GM15510 (cell line): ENCODE results near the gene LPXN.

Experiments used
- POLR2A ChIP-seq: IDR thresholded peaks from 3 replicates; pipeline ENCODE4 v1.6.1; 2011; ENCODE audit warnings: borderline replicate concordance; ENCODE audit not compliant: insufficient read length; ENCODE audit errors: extremely low read depth

The LPXN gene

GRCh38 chr11:58567889-58568512, 7.7 kb downstream of the LPXN start:
- TF ChIP-seq POLR2A = no peak

GRCh38 chr11:58564231-58564630, 11.4 kb downstream of the LPXN start:
- no peak for TF ChIP-seq POLR2A

- TF ChIP-seq POLR2A = no peak
Observed at GRCh38 chr11:58562375-58562800, 13.3 kb downstream of the LPXN start.

- TF ChIP-seq POLR2A = no peak
Observed at GRCh38 chr11:58561394-58562098, 14.1 kb downstream of the LPXN start.

DNA sequence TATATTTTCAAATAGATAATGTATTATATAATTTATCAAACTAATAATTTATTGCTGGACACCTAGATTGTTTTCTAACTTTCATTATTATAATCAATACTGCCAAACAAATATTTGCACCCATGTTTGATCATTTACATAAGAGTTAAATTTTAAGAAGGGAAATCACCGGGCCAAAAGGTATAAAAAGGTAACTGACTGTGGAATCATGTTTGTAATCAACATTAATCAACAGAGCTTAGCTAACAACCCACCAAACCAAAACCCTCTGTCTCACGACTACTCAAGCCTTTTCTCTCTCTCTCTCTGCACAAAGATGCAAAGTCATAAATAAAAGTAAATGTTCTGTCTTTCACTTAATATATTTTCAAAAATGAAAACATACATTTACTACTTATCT, 14.8 kb downstream of the LPXN start:
- TF ChIP-seq POLR2A = no peak

- no peak for TF ChIP-seq POLR2A
Observed at GRCh38 chr11:58549644-58550043, 26.0 kb downstream of the LPXN start.

DNA sequence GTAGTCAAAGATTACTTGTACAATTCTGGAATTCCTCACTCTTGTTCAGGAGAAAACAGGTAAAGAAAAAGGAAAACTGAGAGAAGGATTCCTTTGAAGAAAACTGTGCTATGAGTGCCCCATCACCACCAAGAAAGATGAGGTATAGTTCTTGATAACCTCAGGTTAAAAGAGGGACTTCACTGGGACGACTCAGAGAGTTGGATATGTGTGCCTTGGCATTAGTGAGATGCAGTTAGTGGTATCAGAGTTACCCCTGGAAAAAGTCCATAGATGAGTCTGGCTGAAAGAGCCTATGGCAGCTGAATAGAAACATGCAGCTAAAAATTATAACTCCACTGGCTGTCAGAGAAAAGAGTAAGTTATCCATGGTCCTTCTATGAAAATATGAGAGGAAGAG, 28.8 kb downstream of the LPXN start:
- TF ChIP-seq POLR2A = no peak

DNA sequence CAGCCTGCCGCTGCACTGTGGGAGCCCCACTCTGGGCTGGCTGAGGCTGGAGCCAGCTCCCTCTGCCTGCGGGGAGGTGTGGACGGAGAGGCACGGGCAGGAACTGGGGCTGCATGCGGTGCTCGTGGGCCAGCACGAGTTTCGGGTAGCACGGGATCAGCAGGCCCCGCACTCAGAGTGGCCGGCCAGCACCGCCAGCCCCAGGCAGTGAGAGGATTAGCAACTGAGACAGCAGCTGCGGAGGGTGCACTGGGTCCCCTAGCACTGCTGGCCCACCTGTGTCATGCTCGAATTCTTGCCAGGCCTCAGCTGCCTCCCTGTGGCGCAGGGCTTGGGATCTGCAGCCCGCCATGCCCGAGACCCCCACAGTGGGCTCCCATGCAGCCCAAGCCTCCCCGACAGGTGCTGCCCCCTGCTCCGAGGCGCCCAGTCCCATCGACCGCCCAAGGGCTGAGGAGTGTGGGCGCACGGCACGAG, 43.8 kb downstream of the LPXN start:
- TF ChIP-seq POLR2A = no peak

DNA sequence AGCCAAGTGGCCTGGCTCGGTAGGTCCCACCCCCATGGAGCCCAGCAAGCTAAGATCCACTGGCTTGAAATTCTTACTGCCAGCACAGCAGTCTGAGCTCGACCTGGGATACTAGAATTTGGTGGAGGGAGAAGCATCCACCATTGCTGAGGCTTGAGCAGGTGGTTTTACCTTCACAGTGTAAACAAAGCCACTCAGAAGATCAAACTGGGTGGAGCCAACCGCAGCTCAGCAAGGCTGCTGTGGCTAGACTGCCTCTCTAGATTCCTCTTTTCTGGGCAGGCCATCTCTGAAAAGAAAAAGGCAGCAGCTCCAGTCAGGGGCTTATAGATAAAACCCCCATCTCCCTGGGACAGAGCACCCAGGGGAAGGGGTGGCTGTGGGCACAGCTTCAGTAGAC, 45.4 kb downstream of the LPXN start:
- TF ChIP-seq POLR2A = no peak

DNA sequence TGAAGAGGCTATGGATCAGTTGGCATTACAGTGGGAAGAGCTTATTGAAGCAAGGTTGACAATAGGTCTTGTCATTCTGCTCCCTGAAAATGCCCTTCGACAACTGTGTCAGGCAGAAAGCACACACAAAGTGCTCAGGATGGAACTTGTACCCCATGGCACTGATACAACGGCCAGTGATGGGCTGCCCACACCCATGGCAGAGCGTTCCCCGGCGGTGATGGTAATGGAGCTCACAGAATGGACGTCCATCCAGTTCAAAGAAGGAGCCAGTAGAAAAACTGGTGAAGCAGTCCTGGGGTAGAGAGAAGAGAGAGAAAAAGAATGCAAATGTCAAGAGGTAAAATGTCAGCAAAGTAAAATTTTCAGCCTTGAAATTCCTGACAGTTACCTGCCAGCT, 48.2 kb downstream of the LPXN start:
- TF ChIP-seq POLR2A = no peak

DNA sequence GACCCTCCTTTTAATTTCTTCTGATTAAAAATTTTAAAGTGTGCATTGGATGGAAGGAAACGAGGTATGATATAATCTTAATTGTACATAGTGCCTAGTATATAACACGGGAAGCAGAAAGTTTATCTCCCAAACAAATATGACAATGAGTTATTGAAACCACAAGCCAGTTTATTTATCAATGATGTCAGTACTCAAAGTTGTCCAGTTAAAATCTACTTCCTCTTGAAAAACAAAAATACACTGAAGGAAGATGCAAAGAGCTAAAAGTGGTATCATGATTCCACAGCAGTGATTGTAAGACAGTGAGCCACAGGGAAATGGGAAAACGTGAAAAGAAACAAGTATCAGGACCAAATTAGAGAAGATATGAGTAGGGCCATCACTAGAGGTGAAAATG, 48.9 kb downstream of the LPXN start:
- no peak for TF ChIP-seq POLR2A

- TF ChIP-seq POLR2A = no peak
Observed at GRCh38 chr11:58525037-58525614, 50.5 kb downstream of the LPXN start.

DNA sequence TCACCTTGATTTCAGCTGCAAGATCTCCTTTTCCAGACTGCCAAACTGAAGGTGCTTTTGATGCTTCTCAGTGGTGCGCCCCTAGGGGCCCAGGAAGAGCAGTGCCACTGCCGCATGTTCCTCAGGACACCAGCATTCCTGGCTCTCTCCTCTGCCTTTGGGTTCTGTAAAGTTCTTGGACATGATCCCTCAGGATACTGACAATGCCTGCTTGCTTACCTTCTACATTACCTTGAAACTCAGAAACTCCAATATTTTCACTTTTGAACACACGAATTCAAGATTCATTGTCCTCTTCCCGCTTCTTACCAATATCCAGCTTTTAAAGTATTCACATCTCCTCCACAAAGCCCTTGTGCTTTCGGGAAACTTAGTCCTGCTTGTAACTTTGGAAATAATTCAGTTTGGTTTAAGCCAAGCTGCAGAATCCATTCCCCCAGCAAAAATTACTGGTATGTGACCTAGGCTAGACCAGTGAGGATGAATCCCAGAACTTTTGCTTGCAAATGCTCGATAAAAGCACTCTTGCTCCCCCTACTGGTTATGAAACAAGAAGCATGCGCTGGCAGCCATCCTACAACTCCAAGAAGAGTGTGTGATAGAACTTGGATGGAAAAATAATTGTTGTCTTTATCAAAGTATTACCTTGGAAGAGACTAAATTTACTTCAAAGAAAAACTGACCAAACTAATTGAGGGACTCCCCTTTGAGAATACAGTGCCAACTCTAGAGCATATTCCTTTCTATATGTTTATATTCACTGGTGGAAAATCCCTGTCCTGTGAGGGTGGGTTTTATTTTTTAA, 51.2 kb downstream of the LPXN start:
- TF ChIP-seq POLR2A = no peak

- no peak for TF ChIP-seq POLR2A
Observed at GRCh38 chr11:58513747-58514367, 61.8 kb downstream of the LPXN start.

DNA sequence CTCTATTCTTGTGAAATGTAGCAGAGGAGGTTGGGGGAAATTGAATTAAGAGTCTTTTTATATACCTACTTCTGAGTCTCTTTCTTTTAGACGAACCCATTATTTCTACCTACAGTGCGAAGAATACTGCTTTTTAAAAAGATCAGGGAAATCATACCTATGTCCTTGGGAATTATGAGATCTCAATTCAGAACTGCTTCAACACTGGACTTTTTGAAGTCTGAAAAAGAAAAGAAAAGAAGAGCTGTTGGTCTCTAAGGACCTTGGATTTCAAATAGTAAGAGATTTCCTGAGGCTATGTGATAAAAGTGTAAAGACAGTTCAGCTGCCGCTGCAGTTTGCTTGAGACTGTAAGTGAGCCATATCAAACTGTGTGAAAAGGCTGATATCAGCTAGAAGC, 64.0 kb downstream of the LPXN start:
- no peak for TF ChIP-seq POLR2A
